Measurements from ENCODE around the gene POLA2. TPM values are rescaled to one million over a fixed set of nuclear protein-coding genes. Genes with fewer than 3 reads are reported as not detected.
"Not testable (repeated sequence)": the region's sequence is repeated elsewhere in the genome, so short reads cannot be mapped to it uniquely, and the experiment has no call there.

Gene POLA2
- total RNA-seq, 1 donor from 2014 or later = 5.2 TPM

GRCh38 chr11:65262776-65263175, 1.0 kb downstream of the POLA2 start:
- FAIRE-seq (no peak), DNase-seq (ENCODE audit: low read depth) (no peak)
- Histone ChIP-seq H3K4me2 (ENCODE audit: low read length) (peak overlapping the region; percentile 89), H4K20me1 (ENCODE audit: insufficient read depth, low read length) (no peaks in the 10 kb centered on the region), H3K79me2 (ENCODE audit: insufficient read depth, low read length) (peaks cover 32% of the 10 kb centered on the region), H3K4me1 (ENCODE audit: insufficient read depth, low read length) (peaks cover 12% of the 10 kb centered on the region), H3K27ac (ENCODE audit: low read depth, low read length) (no peak overlapping the region), H2AFZ (ENCODE audit: low read depth, low read length) (peak overlapping the region; percentile 82), H3K4me3 (ENCODE audit: insufficient read depth, low read depth, low read length) (peak overlapping the region; percentile 81), H3K27me3 (ENCODE audit: insufficient read depth, low read length) (no peaks in the 10 kb centered on the region), H3K9me3 (ENCODE audit: insufficient read depth, low read depth, low read length) (no peaks in the 10 kb centered on the region), H3K9ac (ENCODE audit: low read length) (peak overlapping the region; percentile 86), H3K36me3 (ENCODE audit: insufficient read depth, low read length) (no peaks in the 10 kb centered on the region)
- no peaks in the 10 kb centered on the region for H3K27me3 Mint-ChIP-seq (ENCODE audit: low read depth, unreplicated experiment)
- H3K4me3 Mint-ChIP-seq (ENCODE audit: unreplicated experiment) = peak overlapping the region; percentile 94
- no peaks in the 10 kb centered on the region for H3K36me3 Mint-ChIP-seq (ENCODE audit: low read depth, unreplicated experiment)
- H3K4me1 Mint-ChIP-seq (ENCODE audit: low read depth, unreplicated experiment) = peaks cover 7% of the 10 kb centered on the region
- H3K27ac Mint-ChIP-seq (ENCODE audit: unreplicated experiment) = peak overlapping the region; percentile 91
- TF ChIP-seq EZH2 (IDR thresholded peaks at IDR 0.05; ENCODE audit: insufficient read depth, low read length) = no peak
- TF ChIP-seq CTCF (IDR thresholded peaks at IDR 0.05; ENCODE audit: insufficient read depth, low read depth, low read length) = no peak
- H3K9me3 Mint-ChIP-seq (ENCODE audit: unreplicated experiment) = peaks cover 2% of the 10 kb centered on the region

- H3K27ac Mint-ChIP-seq (ENCODE audit: unreplicated experiment); H2AFZ ChIP-seq (ENCODE audit: low read depth, low read length); H3K27me3 ChIP-seq (ENCODE audit: insufficient read depth, low read length); H3K36me3 ChIP-seq (ENCODE audit: insufficient read depth, low read length); H3K27ac ChIP-seq (ENCODE audit: low read depth, low read length); H3K4me2 ChIP-seq (ENCODE audit: low read length); FAIRE-seq; H3K9me3 ChIP-seq (ENCODE audit: insufficient read depth, low read depth, low read length); H4K20me1 ChIP-seq (ENCODE audit: insufficient read depth, low read length); H3K36me3 Mint-ChIP-seq (ENCODE audit: low read depth, unreplicated experiment); DNase-seq (ENCODE audit: low read depth); H3K4me3 Mint-ChIP-seq (ENCODE audit: unreplicated experiment); H3K27me3 Mint-ChIP-seq (ENCODE audit: low read depth, unreplicated experiment); H3K9me3 Mint-ChIP-seq (ENCODE audit: unreplicated experiment); H3K9ac ChIP-seq (ENCODE audit: low read length); H3K4me3 ChIP-seq (ENCODE audit: insufficient read depth, low read depth, low read length); H3K4me1 Mint-ChIP-seq (ENCODE audit: low read depth, unreplicated experiment): not testable (repeated sequence)
- Histone ChIP-seq H3K4me1 (ENCODE audit: insufficient read depth, low read length) (peaks cover 12% of the 10 kb centered on the region), H3K79me2 (ENCODE audit: insufficient read depth, low read length) (peaks cover 32% of the 10 kb centered on the region)
These were observed 3.0 kb downstream of the POLA2 start for GRCh38 chr11:65264747-65265146.

GRCh38 chr11:65266210-65266609, 4.4 kb downstream of the POLA2 start:
- Histone ChIP-seq H3K79me2 (ENCODE audit: insufficient read depth, low read length) (peaks cover 32% of the 10 kb centered on the region), H2AFZ (ENCODE audit: low read depth, low read length) (no peak overlapping the region), H3K4me3 (ENCODE audit: insufficient read depth, low read depth, low read length) (no peak overlapping the region), H3K4me2 (ENCODE audit: low read length) (no peak overlapping the region), H3K9ac (ENCODE audit: low read length) (no peak overlapping the region), H3K27me3 (ENCODE audit: insufficient read depth, low read length) (no peaks in the 10 kb centered on the region), H3K27ac (ENCODE audit: low read depth, low read length) (no peak overlapping the region), H3K4me1 (ENCODE audit: insufficient read depth, low read length) (peaks cover 9% of the 10 kb centered on the region), H3K9me3 (ENCODE audit: insufficient read depth, low read depth, low read length) (no peaks in the 10 kb centered on the region), H4K20me1 (ENCODE audit: insufficient read depth, low read length) (no peaks in the 10 kb centered on the region), H3K36me3 (ENCODE audit: insufficient read depth, low read length) (peaks cover 4% of the 10 kb centered on the region)
- peak; percentile 40 for TF ChIP-seq CTCF (IDR thresholded peaks at IDR 0.05; ENCODE audit: insufficient read depth, low read depth, low read length)
- TF ChIP-seq EZH2 (IDR thresholded peaks at IDR 0.05; ENCODE audit: insufficient read depth, low read length) = no peak
- Mint-ChIP-seq H3K36me3 (ENCODE audit: low read depth, unreplicated experiment) (no peaks in the 10 kb centered on the region), H3K27ac (ENCODE audit: unreplicated experiment) (no peak overlapping the region), H3K4me1 (ENCODE audit: low read depth, unreplicated experiment) (peaks cover 6% of the 10 kb centered on the region), H3K27me3 (ENCODE audit: low read depth, unreplicated experiment) (no peaks in the 10 kb centered on the region), H3K4me3 (ENCODE audit: unreplicated experiment) (no peak overlapping the region), H3K9me3 (ENCODE audit: unreplicated experiment) (no peaks in the 10 kb centered on the region)
- DNase-seq (ENCODE audit: low read depth) (no peak), FAIRE-seq (no peak)

All from astrocyte (in vitro differentiated cells and primary cell).